Cardiac fibroblast (primary cell): ENCODE results near the gene LRRC38.

ENCODE experiments used
- DNase-seq, 2 donors: peaks; one replicate each; pipeline versions ENCODE4 v3.0.0 to v3.0.0-alpha.2; 2010; ENCODE audit warnings: low read depth in 2 of 2
- H3K4me3 ChIP-seq, 2 donors: replicated peaks in 1 of 2; 1 replicate in 1 of 2; 2 replicates in 1 of 2; pipeline ENCODE4 v1.5.1; 2011; ENCODE audit warnings: low read depth in 2 of 2, low read length in 2 of 2, mild to moderate bottlenecking in 2 of 2, moderate library complexity in 1 of 2
- TF ChIP-seq, protein P1 (sequence below): IDR thresholded peaks from one replicate; pipeline ENCODE4 v1.5.1; 2011; ENCODE audit warnings: low read depth, mild to moderate bottlenecking, low read length, inconsistent platforms

The LRRC38 gene

DNA sequence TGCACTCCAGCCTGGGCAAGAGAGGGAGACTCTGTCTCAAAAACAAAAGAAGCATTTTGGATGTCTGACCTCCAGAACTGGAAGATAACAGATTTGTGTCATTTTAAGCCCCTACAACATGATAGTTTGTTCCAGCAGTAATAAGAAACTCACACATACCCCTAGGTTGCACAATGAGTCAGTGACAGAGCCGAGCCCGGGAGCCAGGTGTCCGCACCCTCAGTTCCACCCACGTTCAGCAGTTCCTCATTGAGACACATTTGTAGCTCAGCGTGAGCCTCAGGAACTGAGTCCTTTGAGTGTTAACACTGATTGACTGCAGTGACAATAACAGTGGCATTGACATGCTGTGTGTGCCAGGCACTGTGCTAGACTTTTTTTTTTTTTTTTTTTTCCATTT is 19.8 kb downstream of the LRRC38 start:
- no peak overlapping the region for H3K4me3 ChIP-seq
- TF ChIP-seq, protein P1, sequence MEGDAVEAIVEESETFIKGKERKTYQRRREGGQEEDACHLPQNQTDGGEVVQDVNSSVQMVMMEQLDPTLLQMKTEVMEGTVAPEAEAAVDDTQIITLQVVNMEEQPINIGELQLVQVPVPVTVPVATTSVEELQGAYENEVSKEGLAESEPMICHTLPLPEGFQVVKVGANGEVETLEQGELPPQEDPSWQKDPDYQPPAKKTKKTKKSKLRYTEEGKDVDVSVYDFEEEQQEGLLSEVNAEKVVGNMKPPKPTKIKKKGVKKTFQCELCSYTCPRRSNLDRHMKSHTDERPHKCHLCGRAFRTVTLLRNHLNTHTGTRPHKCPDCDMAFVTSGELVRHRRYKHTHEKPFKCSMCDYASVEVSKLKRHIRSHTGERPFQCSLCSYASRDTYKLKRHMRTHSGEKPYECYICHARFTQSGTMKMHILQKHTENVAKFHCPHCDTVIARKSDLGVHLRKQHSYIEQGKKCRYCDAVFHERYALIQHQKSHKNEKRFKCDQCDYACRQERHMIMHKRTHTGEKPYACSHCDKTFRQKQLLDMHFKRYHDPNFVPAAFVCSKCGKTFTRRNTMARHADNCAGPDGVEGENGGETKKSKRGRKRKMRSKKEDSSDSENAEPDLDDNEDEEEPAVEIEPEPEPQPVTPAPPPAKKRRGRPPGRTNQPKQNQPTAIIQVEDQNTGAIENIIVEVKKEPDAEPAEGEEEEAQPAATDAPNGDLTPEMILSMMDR, result no peak
- no peak for DNase-seq

DNA sequence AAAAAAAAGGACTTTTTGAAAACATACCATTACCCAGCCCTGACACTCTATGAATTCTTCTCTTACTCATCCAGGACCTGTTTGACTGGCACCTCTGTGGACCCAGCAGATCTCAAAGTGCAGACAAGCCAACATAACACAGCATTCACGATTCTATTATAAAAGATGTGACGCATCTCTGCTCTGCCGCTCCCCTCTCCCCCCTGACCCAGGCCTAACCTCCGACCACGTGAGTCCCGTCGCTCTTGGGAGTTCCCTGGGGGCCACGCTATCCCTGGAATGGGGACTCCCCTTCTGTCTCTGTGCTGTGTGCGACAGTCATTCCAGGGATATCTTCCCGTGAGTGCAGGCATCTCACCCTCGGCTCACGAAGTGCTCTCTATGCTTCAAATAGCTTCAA is 21.1 kb downstream of the LRRC38 start:
- no peak for DNase-seq
- H3K4me3 ChIP-seq, result no peak overlapping the region
- TF ChIP-seq, protein P1, result no peak

DNA sequence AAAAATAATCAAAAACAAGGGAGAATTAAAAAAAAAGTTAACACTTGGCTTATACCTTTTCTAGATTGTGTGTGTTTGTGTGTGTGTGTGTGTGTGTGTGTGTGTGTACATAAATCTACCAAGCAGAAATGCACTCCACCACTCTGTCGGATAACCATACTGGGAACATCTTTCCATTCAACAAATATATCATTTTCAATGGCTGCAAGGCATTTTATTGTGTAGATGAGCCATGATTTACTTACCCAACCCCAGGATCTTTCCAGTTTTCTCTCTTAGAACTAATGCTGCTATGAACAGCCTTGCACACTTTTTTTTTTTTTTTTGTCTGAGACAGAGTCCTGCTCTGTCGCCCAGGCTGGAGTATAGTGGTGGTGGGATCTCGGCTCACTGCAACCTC is 25.8 kb downstream of the LRRC38 start:
- H3K4me3 ChIP-seq, result no peak overlapping the region
- TF ChIP-seq, protein P1, result no peak
- DNase-seq, result no peak

DNA sequence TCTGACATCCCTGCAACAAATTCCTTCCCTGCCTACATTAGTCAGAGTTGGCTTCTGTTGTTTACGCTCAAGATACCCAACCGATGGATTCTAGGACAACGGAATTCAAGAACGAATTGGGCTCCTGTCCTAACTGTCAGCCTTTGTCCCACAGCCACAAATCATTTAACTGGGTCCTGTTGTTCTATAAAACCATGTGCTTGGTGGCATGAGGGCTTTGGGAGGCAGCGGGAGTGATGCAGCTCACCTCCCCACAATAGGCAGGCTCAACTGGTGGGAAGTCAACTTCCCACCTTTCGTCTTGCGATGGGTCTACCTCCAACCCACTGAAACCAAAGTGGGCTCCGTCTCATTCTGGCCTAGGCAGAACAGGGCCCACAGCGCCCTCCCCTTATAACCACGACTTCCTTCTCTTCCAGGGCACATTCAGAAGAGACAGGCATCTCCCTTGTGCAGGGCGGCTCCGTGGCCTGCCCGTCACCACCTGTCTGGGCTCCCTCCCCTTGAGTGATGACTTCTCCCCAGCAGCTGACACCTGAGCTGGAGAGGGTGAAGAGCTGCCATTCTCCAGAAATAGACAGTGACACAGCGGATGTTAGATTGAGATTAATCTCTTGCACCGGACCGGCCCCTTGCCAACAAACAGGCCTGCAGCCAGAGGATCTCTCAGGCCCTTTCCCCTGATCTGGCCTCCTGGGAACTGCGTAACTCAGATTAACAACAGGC is 26.5 kb downstream of the LRRC38 start:
- DNase-seq, result peak in 1 of 2 donors; percentile 6
- TF ChIP-seq, protein P1, result no peak
- no peak overlapping the region for H3K4me3 ChIP-seq

DNA sequence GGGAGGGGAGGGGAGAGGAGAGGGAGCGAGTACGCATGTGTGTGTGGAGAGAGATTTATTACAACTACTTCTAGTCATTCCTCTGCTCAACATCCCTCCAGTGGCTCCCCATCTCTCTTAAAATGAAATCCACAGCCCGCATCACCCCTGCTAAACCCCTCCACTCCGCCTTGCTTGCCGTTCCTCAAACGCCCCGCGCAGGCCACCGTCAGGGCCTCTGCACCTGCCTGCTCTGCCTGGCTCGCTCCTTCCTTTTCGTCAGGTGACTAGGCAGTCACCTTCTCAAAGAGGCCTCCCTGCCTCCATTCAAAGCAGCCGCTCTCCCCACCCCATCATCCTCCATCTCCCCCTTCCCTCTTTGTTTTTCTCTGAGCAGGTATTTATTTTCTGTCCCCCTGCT is 29.9 kb downstream of the LRRC38 start:
- TF ChIP-seq, protein P1, result no peak
- H3K4me3 ChIP-seq, result no peak overlapping the region
- no peak for DNase-seq

DNA sequence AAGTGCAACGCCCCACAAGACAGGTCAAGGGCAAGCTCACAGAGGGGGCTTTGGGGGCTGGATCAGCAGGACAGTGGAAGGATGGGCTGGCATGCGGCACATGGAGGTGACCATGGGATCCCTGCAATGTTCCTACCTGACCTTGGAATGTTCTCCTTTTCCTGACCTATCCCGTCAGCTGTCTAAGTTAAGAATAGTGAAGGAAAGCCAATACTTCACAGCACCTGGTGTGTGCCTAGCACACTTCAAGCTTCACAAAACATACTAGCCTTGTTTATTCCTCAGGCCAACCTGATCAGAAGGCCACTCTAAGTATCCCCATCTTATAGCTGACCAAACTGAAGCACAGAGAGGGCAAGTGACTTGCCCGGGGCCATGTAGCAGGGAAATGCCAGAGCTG is 31.2 kb downstream of the LRRC38 start:
- TF ChIP-seq, protein P1, result no peak
- no peak overlapping the region for H3K4me3 ChIP-seq

DNA sequence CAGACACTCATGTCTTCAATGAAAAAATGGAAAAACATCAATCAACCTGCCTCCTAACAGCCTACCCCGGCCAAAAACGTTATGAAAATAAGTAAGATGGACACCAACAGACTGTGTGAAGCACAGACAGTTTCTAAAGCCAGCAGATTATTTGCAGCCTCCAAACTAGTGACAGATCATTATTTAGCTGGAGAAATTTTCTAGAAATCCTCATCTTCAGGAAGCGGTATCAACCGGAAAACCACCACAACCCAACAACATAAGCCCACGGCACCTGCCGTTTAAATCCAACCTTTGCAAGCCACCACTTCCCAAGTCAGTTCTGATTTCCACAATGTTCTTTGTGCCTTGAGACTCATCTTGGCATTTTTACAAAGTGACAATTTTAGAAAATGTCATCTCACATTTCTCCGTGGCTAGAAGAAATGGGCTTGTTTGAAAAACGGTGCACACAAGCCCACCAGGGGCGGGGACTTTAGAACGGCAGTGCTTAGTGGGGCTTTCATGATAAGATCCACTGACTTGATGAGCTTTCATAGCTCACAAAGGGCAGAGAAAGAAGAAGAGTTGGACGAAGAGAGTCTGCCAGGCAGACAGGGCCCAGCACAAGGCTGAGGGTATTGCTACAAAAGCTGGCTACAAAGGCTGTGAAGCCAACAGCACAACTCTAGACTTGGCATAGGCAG is 34.5 kb downstream of the LRRC38 start:
- H3K4me3 ChIP-seq, result no peak overlapping the region
- DNase-seq, result no peak
- TF ChIP-seq, protein P1, result no peak

More for the DNA sequence above, 31.2 kb downstream of the LRRC38 start:
- DNase-seq, result no peak
